Activated gamma-delta T cell treated with Interleukin-2 at 50 U/mL for 16 hours (primary cell): ENCODE data around the gene SDC1.

Source experiments
- DNase-seq: peaks from one replicate; pipeline ENCODE4 v3.0.0-alpha.2; 2020

SDC1 gene

GRCh38 chr2:20212871-20213503 lies 11.9 kb downstream of the SDC1 start:
- no peak for DNase-seq

GRCh38 chr2:20212459-20212870 lies 12.5 kb downstream of the SDC1 start:
- DNase-seq = no peak

DNA sequence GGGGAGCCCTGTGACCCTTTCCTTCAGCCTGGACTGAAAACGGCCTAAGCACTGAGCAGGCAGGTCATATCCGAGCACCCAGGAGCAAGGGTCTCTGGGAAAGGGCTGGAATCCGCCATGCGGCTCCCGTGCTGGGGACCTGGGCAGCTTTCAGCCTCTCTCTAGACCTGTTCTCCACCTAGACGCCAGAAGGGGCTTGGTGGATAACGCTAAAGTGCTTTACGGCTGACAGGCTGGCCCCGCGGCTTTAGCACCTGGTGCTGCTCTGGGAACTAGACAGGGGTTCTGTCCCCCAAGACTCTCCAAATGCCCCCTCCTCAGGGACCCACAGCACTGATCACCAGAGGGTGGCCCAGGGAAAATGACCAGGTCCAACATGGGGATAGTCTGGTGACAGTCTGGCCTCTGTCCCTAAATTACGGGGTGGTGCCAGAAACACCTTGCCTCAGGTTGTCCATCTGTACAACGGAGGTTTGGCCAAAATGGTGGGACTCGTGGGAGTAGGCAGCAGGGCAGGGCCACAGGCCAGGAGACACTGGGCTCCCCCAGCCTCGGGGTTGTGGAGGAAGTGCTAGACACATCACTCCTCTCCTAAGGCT lies 13.0 kb downstream of the SDC1 start:
- no peak for DNase-seq

DNA sequence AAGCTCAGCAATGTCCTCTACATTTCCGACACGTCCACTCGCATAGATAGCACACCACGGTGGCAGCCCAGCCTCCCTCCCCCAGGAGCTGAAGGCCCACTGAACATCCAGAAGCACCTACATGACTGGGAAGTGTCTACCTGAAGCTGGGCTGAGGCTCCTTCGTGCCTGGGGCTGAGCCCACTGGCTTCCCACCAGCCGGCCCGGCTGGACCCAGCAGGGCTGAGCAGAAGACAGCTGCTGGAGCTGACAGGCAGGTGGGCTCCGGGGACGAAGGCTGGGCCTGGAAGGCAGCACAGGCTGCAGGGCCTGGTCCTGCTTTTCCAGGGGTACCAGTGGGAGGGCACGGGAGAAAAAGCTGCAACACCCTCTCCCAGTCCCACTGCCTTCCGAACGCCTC lies 13.5 kb downstream of the SDC1 start:
- DNase-seq = no peak

DNA sequence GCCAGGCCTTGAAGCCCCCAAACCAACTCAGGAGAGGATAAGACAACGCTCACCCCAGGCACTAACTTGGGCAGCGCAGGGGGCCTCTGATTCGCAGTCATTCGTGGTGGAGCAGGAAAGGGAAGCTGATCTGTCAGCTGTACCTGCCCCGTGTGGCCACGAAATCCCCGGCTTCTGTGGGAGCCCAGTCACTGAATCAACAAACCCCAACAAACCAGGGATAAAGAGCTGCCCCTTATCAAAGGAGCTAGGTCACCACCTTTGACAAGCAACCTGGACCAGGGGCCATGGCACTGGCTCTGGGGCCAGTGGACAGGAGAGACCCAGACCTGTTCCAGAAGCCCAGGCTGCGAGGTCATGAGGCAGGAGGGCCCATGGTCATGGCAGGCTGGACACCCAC lies 14.5 kb downstream of the SDC1 start:
- DNase-seq = no peak

GRCh38 chr2:20209373-20210109 lies 15.4 kb downstream of the SDC1 start:
- no peak for DNase-seq

GRCh38 chr2:20208476-20208859 lies 16.5 kb downstream of the SDC1 start:
- DNase-seq = no peak

DNA sequence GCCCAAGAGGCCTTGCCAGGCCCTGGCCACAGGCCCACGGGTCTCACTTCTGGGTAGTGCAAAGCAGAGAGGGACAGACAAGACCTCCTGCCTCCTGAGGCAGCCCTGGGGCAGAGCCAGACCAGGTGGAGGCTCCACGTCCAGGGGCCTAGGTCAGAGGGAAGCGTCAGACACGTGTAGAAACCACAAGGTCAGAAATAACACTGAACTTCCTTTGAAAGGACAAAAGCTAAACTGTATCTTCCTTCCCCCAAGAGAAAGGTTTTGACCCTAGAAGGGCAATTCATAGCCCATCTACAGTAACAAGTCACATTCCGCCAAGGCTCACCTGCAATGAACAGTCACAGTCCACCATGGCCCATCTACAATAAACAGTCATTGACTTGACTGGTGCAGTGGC lies 17.9 kb downstream of the SDC1 start:
- DNase-seq = no peak

GRCh38 chr2:20205915-20206524 lies 18.9 kb downstream of the SDC1 start:
- DNase-seq = no peak

DNA sequence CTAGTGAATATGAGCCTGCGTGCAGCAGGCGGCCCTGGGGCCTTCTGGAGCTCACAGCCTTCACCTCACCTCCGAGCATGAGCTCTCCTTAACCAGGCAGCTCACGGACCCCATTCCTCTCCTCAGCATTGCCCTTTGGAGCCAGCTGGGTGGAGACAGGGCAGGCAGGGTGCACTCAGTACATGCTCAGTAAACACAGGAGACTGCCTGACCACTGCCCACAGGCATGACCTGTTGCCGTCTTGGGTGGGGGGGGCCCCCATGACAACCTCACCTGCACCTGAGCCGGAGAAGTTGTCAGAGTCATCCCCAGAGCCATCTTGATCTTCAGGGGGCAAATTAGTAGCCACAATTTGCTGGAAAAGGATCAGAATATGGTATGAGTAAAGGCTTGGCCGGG lies 19.9 kb downstream of the SDC1 start:
- no peak for DNase-seq

DNA sequence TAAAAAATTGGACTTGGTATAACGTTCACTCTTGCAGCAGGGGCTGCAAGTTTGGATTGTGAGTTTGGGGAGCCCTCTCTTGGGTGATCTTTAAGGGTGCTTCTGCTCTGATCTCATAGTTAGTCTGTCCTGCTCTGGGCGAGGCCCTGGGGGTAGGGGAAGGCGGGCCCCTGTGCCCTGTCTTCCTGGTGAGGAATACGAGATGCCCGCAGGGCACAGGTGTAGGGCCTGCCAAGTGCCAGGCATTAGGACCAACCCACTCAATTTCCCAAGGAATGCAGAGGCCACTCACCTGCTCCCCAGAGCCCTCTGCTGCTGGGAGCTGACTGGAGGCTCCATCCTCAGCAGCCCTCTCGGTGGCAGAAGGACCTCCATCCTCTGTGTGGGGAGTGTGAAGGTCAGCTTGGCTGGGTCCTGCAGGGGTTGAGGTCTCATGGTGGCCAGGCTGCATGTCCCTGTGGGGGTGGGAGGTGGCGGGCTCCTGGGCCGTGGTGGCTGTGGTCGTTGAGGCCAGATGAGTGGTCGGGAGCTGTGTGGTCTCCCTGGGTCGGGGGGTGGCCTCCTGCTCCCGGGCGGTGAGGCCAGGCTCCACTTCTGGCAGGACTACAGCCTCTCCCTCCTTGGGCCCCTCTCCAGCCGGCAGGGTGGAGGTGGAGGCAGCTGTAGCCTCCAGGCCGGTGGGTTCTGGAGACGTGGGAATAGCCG lies 21.3 kb downstream of the SDC1 start:
- no peak for DNase-seq

- no peak for DNase-seq
Measured at GRCh38 chr2:20203072-20203471, 21.9 kb downstream of the SDC1 start.

DNA sequence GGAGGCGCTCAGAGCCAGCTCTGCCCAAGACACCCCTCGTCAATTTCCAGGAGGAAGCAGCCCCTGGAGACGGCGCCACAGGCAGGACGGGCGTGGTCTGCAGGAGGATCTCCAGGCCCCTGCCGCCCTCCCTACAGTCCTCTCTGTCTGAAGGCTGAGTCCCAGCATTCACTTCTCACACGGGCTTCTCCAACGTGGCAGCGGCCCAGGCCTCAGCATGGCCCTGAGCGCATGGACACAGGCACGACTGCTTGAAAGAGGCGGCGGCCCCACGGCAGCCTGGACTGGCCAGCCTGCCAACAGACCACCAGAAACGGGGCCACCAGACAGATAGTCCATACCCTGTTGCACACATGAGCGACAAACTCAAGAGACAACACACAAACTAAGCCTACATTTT lies 23.3 kb downstream of the SDC1 start:
- no peak for DNase-seq

DNA sequence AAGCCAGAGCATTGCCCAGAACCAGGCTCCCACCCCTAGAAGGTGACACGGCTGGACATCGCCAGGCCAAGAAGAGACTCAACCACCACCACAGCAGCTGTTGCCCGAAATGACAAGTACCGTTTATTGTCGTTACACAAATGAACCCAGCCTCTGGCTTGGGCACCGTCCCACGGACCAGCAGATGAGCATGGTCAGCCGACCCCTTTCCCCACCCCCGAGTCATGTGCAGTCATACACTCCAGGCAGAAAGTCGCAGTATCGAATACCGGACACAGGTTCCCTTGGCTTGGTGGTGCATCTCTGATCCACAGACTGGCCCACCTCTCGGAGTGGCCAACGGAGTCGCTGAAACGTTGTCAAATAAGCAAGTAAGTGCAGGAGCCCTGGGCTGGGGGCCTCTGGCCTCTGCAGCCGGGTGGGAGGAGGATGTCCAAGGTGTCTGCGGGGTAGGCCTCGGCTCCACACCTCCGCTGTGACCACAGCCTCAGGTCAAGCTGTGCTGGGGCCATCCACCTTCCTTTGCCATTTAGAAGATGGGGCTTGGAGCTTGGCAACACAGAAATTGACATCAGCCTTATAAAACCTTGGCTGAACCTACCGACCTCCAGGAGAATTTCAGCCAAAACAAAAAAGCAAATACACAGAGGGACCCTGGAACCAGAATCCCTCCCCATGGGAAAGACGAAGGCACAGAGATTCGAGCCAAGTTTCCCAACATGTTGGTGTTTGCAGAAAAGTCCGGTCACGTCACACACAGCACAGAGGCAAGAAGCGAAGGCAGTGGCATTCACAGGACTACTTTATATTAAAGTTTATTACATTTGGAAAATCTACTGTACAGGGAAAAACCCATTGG lies 24.0 kb downstream of the SDC1 start:
- no peak for DNase-seq

DNA sequence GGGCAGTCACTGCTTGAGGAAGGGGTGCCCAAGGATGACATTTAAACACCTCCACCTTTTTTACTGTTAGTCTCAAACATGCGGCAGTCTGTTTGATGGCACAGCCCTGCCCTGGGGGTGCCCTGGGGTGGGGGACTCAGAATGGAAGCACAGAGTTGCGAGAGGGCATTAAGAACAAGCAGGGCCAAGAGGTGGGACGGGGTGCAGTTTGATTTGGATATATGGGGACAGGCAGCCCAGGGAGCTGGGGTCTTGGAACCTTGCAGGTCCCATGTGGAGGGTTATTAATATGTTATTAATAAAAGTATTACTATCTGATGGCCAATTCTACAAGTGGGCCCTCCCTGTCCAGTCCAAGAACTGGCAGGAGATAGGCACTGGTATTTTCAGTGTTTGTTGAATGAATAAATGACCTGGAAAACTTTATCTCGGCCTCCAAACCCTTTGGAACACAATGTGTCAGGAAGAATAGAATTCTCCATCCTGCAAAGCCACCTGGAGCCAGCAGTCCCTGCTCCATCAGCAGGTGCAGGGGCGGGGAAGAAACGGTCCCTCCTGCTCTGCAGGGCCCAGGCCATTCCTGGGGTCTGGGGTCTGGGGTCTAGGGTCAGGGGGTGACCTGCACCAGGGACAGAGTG lies 25.2 kb downstream of the SDC1 start:
- DNase-seq = no peak

- DNase-seq = no peak
Measured at GRCh38 chr2:20198796-20199632, 25.9 kb downstream of the SDC1 start.

GRCh38 chr2:20198001-20198400 lies 26.9 kb downstream of the SDC1 start:
- no peak for DNase-seq

DNA sequence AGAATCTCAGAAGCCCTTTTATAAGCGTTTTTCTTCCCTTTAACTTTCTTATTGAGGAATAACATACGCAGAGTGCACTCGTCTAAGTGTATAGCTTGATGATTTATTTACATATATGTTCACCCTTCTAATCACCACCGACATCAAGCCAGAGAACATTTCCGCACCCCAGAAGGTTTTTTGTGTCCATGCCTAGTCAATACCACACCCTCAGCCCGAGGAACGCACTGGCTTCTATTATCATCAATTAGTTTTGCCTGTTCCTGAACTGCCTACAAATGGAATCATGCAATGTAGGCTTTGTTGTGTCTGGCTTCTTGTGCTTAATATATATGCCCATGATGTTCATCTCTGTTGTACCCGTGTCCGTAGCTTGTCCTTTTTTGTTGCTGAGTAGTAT lies 27.7 kb downstream of the SDC1 start:
- DNase-seq = no peak

- no peak for DNase-seq
Measured at GRCh38 chr2:20196657-20197161, 28.2 kb downstream of the SDC1 start.

GRCh38 chr2:20196053-20196656 lies 28.8 kb downstream of the SDC1 start:
- no peak for DNase-seq
